Kidney (tissue), 14 donors: ENCODE measurements around the gene PLA2G4A. TPM values are rescaled to one million over a fixed set of nuclear protein-coding genes. Genes with fewer than 3 reads are reported as not detected.

ENCODE experiments used
- DNase-seq, 5 donors: peaks; one replicate each; pipeline ENCODE4 v3.0.0-alpha.2; 2013 to 2020
- FAIRE-seq: peaks from 2 replicates; lab custom pipeline; 2012; peaks lifted over from hg19 to GRCh38; lab: Jason Lieb, UNC
- H3K27ac ChIP-seq, 2 donors: one replicate each; pipeline ENCODE4 v1.7.0; 2013; ENCODE audit warnings: low read depth in 2 of 2, low read length in 2 of 2, inconsistent platforms in 1 of 2
- H3K27me3 ChIP-seq: one replicate; pipeline ENCODE4 v1.7.1; 2013; ENCODE audit warnings: low read length, inconsistent platforms; ENCODE audit not compliant: control insufficient read depth, insufficient read depth
- H3K36me3 ChIP-seq, 3 donors: one replicate each; pipeline versions ENCODE4 v1.7.0 to v1.7.1; 2013; ENCODE audit warnings: low read length in 3 of 3, control low read depth in 1 of 3, inconsistent platforms in 1 of 3; ENCODE audit not compliant: insufficient read depth in 3 of 3, control insufficient read depth in 2 of 3
- H3K4me1 ChIP-seq, 3 donors: one replicate each; pipeline versions ENCODE4 v1.7.0 to v1.7.1; 2013; ENCODE audit warnings: low read length in 3 of 3, inconsistent platforms in 1 of 3, low read depth in 1 of 3; ENCODE audit not compliant: control insufficient read depth in 2 of 3, insufficient read depth in 2 of 3
- H3K4me3 ChIP-seq, 3 donors: one replicate each; pipeline versions ENCODE4 v1.7.0 to v1.8.1; 2013; ENCODE audit warnings: low read length in 3 of 3, control low read depth in 1 of 3, inconsistent platforms in 1 of 3
- H3K9ac ChIP-seq, 3 donors: one replicate each; pipeline versions ENCODE4 v1.7.0 to v1.7.1; 2013; ENCODE audit warnings: low read length in 3 of 3, control low read depth in 1 of 3, inconsistent platforms in 1 of 3
- H3K9me3 ChIP-seq, 3 donors: one replicate each; pipeline versions ENCODE4 v1.7.0 to v1.7.1; 2013; ENCODE audit warnings: low read length in 3 of 3, control low read depth in 1 of 3, inconsistent platforms in 1 of 3; ENCODE audit not compliant: control insufficient read depth in 2 of 3, insufficient read depth in 1 of 3
- intact Hi-C: fragments of 100-400 bp; cut with DNase I; formaldehyde crosslinking; loops from one replicate; pipeline ENCODE4 v1.11.1; 2022
- polyA plus RNA-seq: library from polyadenylated mRNA; stranded (reverse); fragments of 350-450 nt; fragmentation: Illumina TruSeq; extraction: RNeasy Lipid Tissue Mini Kit (QIAGEN cat#74804); gene quantifications from one replicate; pipeline ENCODE4 v1.2.3, GENCODE V29; 2014; ENCODE audit warnings: low read depth, low replicate concordance; ENCODE audit not compliant: insufficient read depth
- total RNA-seq: library from RNA; stranded (reverse); fragmentation: NEBNext Ultra II Directional; extraction: Animal tissue kit (Norgen Biotek cat#: 25700); gene quantifications from one replicate; pipeline ENCODE4 v1.2.1, GENCODE V29; 2021
- TF ChIP-seq, protein P1 (sequence below): IDR thresholded peaks from 3 replicates; pipeline ENCODE4 v1.5.1; 2012; ENCODE audit warnings: mild to moderate bottlenecking, moderate library complexity, borderline replicate concordance; ENCODE audit not compliant: insufficient read depth; ENCODE audit errors: extremely low read depth
- donor health status: control.
- donor health status: control.
- donor health status: control.
- donor health status: control.
- donor health status: control.
- donor health status: DM: yes; HTN: yes; CAD: no.
- donor health status: Normal renal cell carcinoma (clear cell type).

Gene PLA2G4A
- total and polyA plus RNA-seq, 2 donors from 2014 or later, result 3.4 to 8.4 TPM

DNA sequence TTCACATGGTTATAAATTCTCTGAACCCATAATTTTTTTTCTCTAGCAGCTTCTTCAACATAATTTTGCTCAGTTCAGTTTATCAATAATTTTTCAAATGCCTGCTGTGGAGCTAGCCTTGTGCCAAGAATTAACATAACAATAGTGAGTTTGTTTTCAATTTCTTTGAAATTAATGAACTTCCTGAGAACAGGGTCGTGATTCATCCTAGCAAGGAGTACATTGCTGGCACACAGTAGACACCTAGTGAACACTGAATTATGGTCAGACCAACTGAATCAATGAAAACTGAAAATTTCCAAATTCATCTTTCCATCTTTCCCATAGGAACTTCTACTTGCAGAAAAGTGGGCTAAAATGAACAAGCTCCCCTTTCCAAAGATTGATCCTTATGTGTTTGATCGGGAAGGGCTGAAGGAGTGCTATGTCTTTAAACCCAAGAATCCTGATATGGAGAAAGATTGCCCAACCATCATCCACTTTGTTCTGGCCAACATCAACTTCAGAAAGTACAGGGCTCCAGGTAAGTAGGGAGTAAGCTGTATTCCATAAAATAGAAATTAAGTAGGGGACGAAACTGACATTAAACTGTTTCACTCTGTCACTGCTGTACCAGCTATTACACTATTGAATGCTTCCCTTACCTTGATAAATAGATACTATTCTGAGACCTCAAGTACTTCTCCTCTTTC is 148.7 kb downstream of the PLA2G4A start:
- H3K4me1 ChIP-seq, result no peaks in the 10 kb centered on the region
- H3K9me3 ChIP-seq, result no peaks in the 10 kb centered on the region
- no peaks in the 10 kb centered on the region for H3K27me3 ChIP-seq
- DNase-seq, result no peak
- TF ChIP-seq, protein P1, sequence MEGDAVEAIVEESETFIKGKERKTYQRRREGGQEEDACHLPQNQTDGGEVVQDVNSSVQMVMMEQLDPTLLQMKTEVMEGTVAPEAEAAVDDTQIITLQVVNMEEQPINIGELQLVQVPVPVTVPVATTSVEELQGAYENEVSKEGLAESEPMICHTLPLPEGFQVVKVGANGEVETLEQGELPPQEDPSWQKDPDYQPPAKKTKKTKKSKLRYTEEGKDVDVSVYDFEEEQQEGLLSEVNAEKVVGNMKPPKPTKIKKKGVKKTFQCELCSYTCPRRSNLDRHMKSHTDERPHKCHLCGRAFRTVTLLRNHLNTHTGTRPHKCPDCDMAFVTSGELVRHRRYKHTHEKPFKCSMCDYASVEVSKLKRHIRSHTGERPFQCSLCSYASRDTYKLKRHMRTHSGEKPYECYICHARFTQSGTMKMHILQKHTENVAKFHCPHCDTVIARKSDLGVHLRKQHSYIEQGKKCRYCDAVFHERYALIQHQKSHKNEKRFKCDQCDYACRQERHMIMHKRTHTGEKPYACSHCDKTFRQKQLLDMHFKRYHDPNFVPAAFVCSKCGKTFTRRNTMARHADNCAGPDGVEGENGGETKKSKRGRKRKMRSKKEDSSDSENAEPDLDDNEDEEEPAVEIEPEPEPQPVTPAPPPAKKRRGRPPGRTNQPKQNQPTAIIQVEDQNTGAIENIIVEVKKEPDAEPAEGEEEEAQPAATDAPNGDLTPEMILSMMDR, result no peak
- no peak for FAIRE-seq
- no peak overlapping the region for H3K27ac ChIP-seq
- no peaks in the 10 kb centered on the region for H3K36me3 ChIP-seq
- no peak overlapping the region for H3K4me3 ChIP-seq
- intact Hi-C loops, result no loop called here
- no peak overlapping the region for H3K9ac ChIP-seq

DNA sequence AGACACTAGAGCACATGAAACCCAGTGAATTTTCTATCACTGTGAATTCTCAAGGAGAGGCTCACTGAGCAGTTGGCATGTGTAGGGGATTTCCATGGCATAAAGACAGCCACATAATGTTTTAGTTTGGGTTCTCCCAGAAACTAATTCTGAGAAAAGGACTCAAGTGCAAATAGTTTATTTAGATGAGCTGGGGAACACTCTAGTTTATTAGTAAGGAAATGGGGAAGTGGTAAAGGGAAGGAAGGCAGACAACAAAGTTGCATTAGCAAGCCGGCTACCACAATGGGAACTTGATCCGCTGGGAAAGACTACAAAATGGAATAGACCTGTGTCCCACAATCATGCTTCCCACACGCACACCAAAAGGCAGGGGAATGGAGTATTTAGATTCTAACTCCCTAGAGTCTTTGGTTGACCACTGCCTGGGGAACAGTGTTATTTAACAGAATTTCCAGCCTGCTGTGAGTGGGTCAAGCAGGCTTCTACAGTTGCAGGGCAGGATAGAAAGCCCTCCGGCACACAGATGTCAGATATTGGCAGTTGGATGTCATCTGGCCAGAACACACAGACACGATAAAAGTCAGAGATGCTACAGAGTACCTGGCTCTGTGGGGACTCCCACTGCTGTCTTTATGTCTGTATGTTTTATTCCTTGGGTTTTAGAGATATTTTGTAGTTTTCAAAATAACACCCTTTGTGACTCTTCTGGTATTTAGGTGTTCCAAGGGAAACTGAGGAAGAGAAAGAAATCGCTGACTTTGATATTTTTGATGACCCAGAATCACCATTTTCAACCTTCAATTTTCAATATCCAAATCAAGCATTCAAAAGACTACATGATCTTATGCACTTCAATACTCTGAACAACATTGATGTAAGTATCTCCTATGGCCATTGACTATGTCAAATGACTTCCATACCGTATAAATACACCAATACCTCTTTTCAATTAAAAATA is 150.1 kb downstream of the PLA2G4A start:
- no peaks in the 10 kb centered on the region for H3K9me3 ChIP-seq
- H3K27ac ChIP-seq, result no peak overlapping the region
- H3K4me1 ChIP-seq, result no peaks in the 10 kb centered on the region
- no peak overlapping the region for H3K4me3 ChIP-seq
- no peaks in the 10 kb centered on the region for H3K27me3 ChIP-seq
- no peaks in the 10 kb centered on the region for H3K36me3 ChIP-seq
- TF ChIP-seq, protein P1, result no peak
- H3K9ac ChIP-seq, result no peak overlapping the region
- intact Hi-C loops, result no loop called here
- DNase-seq (no peak), FAIRE-seq (no peak)

DNA sequence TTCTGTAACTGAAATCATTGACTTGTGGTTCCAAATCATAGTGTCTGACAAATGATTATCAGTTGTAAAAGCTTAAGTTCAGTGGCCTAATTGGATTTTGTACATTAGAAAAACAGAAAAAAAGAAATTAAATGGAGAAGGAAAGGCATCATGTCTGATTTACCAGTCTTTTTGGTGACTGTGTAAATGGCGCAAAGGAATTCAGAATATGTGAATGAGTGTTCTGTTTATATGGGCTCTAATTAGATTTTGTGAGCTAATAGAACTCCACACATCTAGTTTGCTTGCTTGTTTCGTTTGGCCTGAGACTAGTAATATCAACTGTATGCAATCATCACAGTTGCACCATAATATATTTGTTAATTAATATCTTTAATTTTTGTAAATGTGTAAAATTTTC is 151.7 kb downstream of the PLA2G4A start:
- Histone ChIP-seq H3K27ac (no peak overlapping the region), H3K4me1 (no peaks in the 10 kb centered on the region), H3K36me3 (no peaks in the 10 kb centered on the region), H3K27me3 (no peaks in the 10 kb centered on the region), H3K9me3 (no peaks in the 10 kb centered on the region), H3K9ac (no peak overlapping the region), H3K4me3 (no peak overlapping the region)
- no peak for DNase-seq
- intact Hi-C loops, result loop anchor here (10.0 kb wide), 1 partner anchor 376 kb away; no protein-coding TSS in a partner anchor
- TF ChIP-seq, protein P1, result no peak
- no peak for FAIRE-seq
